HEK293T (cell line): Measurements from ENCODE around the gene HTR2B.

Source experiments
- CTCF ChIA-PET: fragments of 350-600 bp; formaldehyde crosslinking; extraction: SDS; loops from one replicate; lab custom pipeline; 2021; ENCODE audit warnings: antibody characterized with exemption, inconsistent platforms; lab: Yijun Ruan, JAX
- POLR2A ChIA-PET: fragments of 350-600 bp; formaldehyde crosslinking; extraction: SDS; loops from one replicate; lab custom pipeline; 2020; ENCODE audit warnings: antibody characterized with exemption, inconsistent platforms; lab: Yijun Ruan, JAX
- DNase-seq: peaks from one replicate; pipeline ENCODE4 v3.0.0; 2012; ENCODE audit warnings: mixed read lengths; ENCODE audit errors: extremely low spot score
- ARNT ChIP-seq: fragments of 450-650 bp; IDR thresholded peaks from 2 replicates; pipeline ENCODE4 v1.6.1; 2017; ENCODE audit warnings: mild to moderate bottlenecking
- BHLHE40 ChIP-seq: fragments of 450-650 bp; IDR thresholded peaks from 2 replicates; pipeline ENCODE4 v1.6.1; 2016; ENCODE audit warnings: mild to moderate bottlenecking, moderate library complexity, borderline replicate concordance
- CTBP1 ChIP-seq: fragments of 450-650 bp; IDR thresholded peaks from 2 replicates; pipeline ENCODE4 v1.6.1; 2016; ENCODE audit warnings: borderline replicate concordance
- ELF4 ChIP-seq: fragments of 450-650 bp; IDR thresholded peaks from 2 replicates; pipeline ENCODE4 v1.6.1; 2017; ENCODE audit warnings: antibody characterized with exemption
- FOXA1 ChIP-seq: fragments of 450-650 bp; IDR thresholded peaks from 2 replicates; pipeline ENCODE4 v1.6.1; 2016; ENCODE audit warnings: mild to moderate bottlenecking
- FOXK2 ChIP-seq: fragments of 450-650 bp; IDR thresholded peaks from 2 replicates; pipeline ENCODE4 v1.6.1; 2016; ENCODE audit warnings: mild to moderate bottlenecking
- FOXM1 ChIP-seq: fragments of 450-650 bp; IDR thresholded peaks from 2 replicates; pipeline ENCODE4 v1.6.1; 2017; ENCODE audit warnings: mild to moderate bottlenecking, borderline replicate concordance
- HDGF ChIP-seq: fragments of 450-650 bp; IDR thresholded peaks from 2 replicates; pipeline ENCODE4 v1.6.1; 2017; ENCODE audit warnings: antibody characterized with exemption, borderline replicate concordance
- L3MBTL2 ChIP-seq: fragments of 450-650 bp; conservative IDR thresholded peaks from 2 replicates; pipeline ENCODE4 v1.6.1; 2016; ENCODE audit warnings: mild to moderate bottlenecking
- LEF1 ChIP-seq: fragments of 450-650 bp; IDR thresholded peaks from 2 replicates; pipeline ENCODE4 v1.6.1; 2017; ENCODE audit warnings: mild to moderate bottlenecking, borderline replicate concordance
- NFRKB ChIP-seq: fragments of 450-650 bp; IDR thresholded peaks from 2 replicates; pipeline ENCODE4 v1.6.1; 2016; ENCODE audit warnings: mild to moderate bottlenecking, moderate library complexity
- SP1 ChIP-seq: fragments of 450-650 bp; IDR thresholded peaks from 2 replicates; pipeline ENCODE4 v1.6.1; 2017
- SUZ12 ChIP-seq: fragments of 450-650 bp; IDR thresholded peaks from 2 replicates; pipeline ENCODE4 v1.6.1; 2016; ENCODE audit warnings: mild to moderate bottlenecking
- TARDBP ChIP-seq: fragments of 450-650 bp; IDR thresholded peaks from 2 replicates; pipeline ENCODE4 v1.6.1; 2016
- ZNF384 ChIP-seq: fragments of 450-650 bp; IDR thresholded peaks from 2 replicates; pipeline ENCODE4 v1.6.1; 2016
- TF ChIP-seq, protein P1 (sequence below): fragments of 450-650 bp; IDR thresholded peaks from 2 replicates; pipeline ENCODE4 v1.6.1; 2016

The HTR2B gene

GRCh38 chr2:231133365-231134099 lies 8.7 kb upstream of the HTR2B start:
- ChIA-PET CTCF (interaction anchor here (0.6 to 0.7 kb wide), 2 partner anchors 8 to 86 kb away, joined by 3 read pairs; partner anchors contain the start of gene HTR2B), POLR2A (no interaction called here)
- TF ChIP-seq HDGF = no peak
- no peak for TF ChIP-seq NFRKB
- TF ChIP-seq ARNT = no peak
- TF ChIP-seq FOXA1 = no peak
- no peak for TF ChIP-seq CTBP1
- DNase-seq = no peak

DNA sequence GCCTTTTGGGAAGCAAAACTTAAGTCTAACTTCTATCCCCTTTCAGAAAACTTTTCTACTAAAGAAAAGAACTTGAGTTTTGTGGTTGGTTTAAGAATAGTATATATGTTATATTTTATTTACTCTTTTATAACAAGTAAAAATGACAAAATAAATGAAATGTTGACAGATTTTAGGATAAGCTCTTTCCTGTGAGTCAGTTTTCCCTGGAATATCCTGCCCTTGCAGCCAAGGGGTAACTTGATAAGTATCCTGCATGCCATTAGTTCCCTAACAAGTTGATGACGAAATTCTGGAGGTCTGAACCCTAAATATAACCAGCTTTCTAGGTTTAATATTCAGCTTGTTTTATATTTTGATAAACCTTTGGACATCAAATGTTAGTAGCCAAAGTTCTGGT lies 7.3 kb upstream of the HTR2B start:
- ChIA-PET CTCF (no interaction called here), POLR2A (no interaction called here)
- DNase-seq = no peak
- TF ChIP-seq NFRKB (no peak), FOXA1 (no peak)

DNA sequence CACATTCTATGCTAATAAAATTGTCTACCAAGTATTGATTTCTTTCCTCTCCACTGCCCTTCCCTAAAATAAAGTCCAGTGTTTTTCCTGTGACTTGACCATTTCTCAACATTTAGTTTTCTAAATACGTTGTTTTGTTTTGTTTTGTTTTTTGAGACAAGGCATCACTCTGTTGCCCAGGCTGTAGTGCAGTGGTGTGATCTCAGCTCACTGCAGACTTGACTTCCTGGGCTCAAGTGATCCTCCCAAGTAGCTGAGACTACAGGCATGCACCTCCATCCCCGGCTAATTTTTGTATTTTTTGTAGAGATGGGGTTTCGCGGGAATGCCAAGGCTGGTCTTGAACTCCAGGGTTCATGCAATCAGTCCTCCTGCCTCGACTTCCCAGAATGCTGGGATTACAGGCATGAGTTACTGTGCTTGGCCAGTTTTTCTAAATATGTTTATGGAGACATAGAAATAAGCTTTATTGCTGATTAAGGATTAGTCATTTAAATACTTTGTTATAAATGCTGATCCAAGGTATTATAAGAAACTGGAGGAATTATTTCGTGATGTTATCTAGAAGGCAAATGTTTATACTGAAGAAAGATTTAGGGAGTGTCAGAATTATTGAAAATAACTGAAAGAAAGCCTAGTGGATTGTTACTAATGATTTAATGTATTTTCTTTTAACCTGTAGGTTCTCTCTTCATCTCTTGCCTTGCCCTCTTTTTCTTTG lies 5.7 kb upstream of the HTR2B start:
- DNase-seq = no peak
- POLR2A ChIA-PET = no interaction called here
- TF ChIP-seq NFRKB (no peak), ZNF384 (no peak), LEF1 (no peak), FOXK2 (no peak), ARNT (no peak), FOXA1 (no peak)
- CTCF ChIA-PET = interaction anchor here (1.2 kb wide), 2 partner anchors 21 to 26 kb away, joined by 3 read pairs; no protein-coding TSS in a partner anchor

GRCh38 chr2:231129216-231129615 lies 4.4 kb upstream of the HTR2B start:
- CTCF ChIA-PET = interaction anchor here (1.1 to 1.4 kb wide), 2 partner anchors 27 to 63 kb away, joined by 3 to 4 read pairs; no protein-coding TSS in a partner anchor
- TF ChIP-seq, protein P1, sequence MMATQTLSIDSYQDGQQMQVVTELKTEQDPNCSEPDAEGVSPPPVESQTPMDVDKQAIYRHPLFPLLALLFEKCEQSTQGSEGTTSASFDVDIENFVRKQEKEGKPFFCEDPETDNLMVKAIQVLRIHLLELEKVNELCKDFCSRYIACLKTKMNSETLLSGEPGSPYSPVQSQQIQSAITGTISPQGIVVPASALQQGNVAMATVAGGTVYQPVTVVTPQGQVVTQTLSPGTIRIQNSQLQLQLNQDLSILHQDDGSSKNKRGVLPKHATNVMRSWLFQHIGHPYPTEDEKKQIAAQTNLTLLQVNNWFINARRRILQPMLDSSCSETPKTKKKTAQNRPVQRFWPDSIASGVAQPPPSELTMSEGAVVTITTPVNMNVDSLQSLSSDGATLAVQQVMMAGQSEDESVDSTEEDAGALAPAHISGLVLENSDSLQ = no peak
- TF ChIP-seq SUZ12 = no peak
- TF ChIP-seq CTBP1 = no peak
- no peak for TF ChIP-seq FOXK2
- DNase-seq = no peak
- POLR2A ChIA-PET = no interaction called here

GRCh38 chr2:231128541-231128940 lies 3.7 kb upstream of the HTR2B start:
- DNase-seq = no peak
- ChIA-PET CTCF (interaction anchor here (0.7 to 1.4 kb wide), 4 partner anchors 26 to 323 kb away, joined by 3 to 4 read pairs (median 4); no protein-coding TSS in a partner anchor), POLR2A (no interaction called here)
- TF ChIP-seq LEF1 = no peak
- TF ChIP-seq L3MBTL2 = no peak
- TF ChIP-seq SP1 = no peak
- no peak for TF ChIP-seq ELF4
- TF ChIP-seq FOXM1 = no peak
- no peak for TF ChIP-seq SUZ12
- no peak for TF ChIP-seq FOXA1
- no peak for TF ChIP-seq BHLHE40
- TF ChIP-seq, protein P1 = no peak
- TF ChIP-seq ARNT = no peak
- no peak for TF ChIP-seq CTBP1
- no peak for TF ChIP-seq HDGF
- TF ChIP-seq NFRKB = no peak
- TF ChIP-seq TARDBP = no peak
- TF ChIP-seq ZNF384 = no peak
- TF ChIP-seq FOXK2 = no peak

- CTCF ChIA-PET = interaction anchor here (0.7 to 1.0 kb wide), 2 partner anchors 261 to 324 kb away, joined by 3 to 4 read pairs; no protein-coding TSS in a partner anchor
- DNase-seq = no peak
- TF ChIP-seq SP1 = no peak
- TF ChIP-seq TARDBP = no peak
- no peak for TF ChIP-seq ELF4
- no peak for TF ChIP-seq CTBP1
- no peak for TF ChIP-seq FOXA1
- TF ChIP-seq NFRKB = no peak
- no peak for TF ChIP-seq LEF1
- TF ChIP-seq ARNT = no peak
- TF ChIP-seq, protein P1 = no peak
- TF ChIP-seq FOXM1 = no peak
- TF ChIP-seq FOXK2 = no peak
- TF ChIP-seq ZNF384 = no peak
- no peak for TF ChIP-seq L3MBTL2
- no peak for TF ChIP-seq BHLHE40
- TF ChIP-seq SUZ12 = no peak
- TF ChIP-seq HDGF = no peak
Measured at GRCh38 chr2:231127936-231128335, 3.1 kb upstream of the HTR2B start.

More at GRCh38 chr2:231127936-231128335, 3.1 kb upstream of the HTR2B start:
- POLR2A ChIA-PET = no interaction called here
